H9 (cell line): Measurements from ENCODE around the gene GPN2. TPM values are rescaled to one million over a fixed set of nuclear protein-coding genes. Genes with fewer than 3 reads are reported as not detected.

Experiments
- DNase-seq: peaks from one replicate; pipeline ENCODE4 v3.0.0-alpha.2; 2017
- H2AFZ ChIP-seq: one replicate; pipeline ENCODE4 v1.6.1; 2013; ENCODE audit warnings: mild to moderate bottlenecking, low read length, control low read depth, moderate library complexity
- H2AK5ac ChIP-seq: 2 replicates; pipeline ENCODE4 v1.6.1; 2013; ENCODE audit warnings: low read length, control low read depth, mixed read lengths; ENCODE audit not compliant: insufficient read length
- H2BK120ac ChIP-seq: one replicate; pipeline ENCODE4 v1.6.1; 2013; ENCODE audit warnings: low read depth, mild to moderate bottlenecking, low read length, control low read depth, inconsistent platforms; ENCODE audit not compliant: poor library complexity, severe bottlenecking
- H2BK12ac ChIP-seq: 2 replicates; pipeline ENCODE4 v1.6.1; 2013; ENCODE audit warnings: low read length, control low read depth, mixed read lengths, low read depth; ENCODE audit not compliant: insufficient read length
- H2BK15ac ChIP-seq: 2 replicates; pipeline ENCODE4 v1.6.1; 2013; ENCODE audit warnings: low read depth, low read length, control low read depth
- H2BK20ac ChIP-seq: one replicate; pipeline ENCODE4 v1.6.1; 2013; ENCODE audit warnings: low read depth, mild to moderate bottlenecking, low read length, control low read depth, inconsistent platforms; ENCODE audit not compliant: poor library complexity, severe bottlenecking
- H2BK5ac ChIP-seq: 2 replicates; pipeline ENCODE4 v1.6.1; 2013; ENCODE audit warnings: low read length, control low read depth, mixed read lengths; ENCODE audit not compliant: insufficient read length
- H3K14ac ChIP-seq: 2 replicates; pipeline ENCODE4 v1.6.1; 2013; ENCODE audit warnings: low read length, control low read depth; ENCODE audit not compliant: insufficient read depth
- H3K18ac ChIP-seq: 2 replicates; pipeline ENCODE4 v1.6.1; 2013; ENCODE audit warnings: low read depth, mild to moderate bottlenecking, mixed read lengths, low read length, control low read depth; ENCODE audit not compliant: insufficient read length
- H3K23ac ChIP-seq: 2 replicates; pipeline ENCODE4 v1.6.1; 2013; ENCODE audit warnings: low read length, control low read depth, mixed read lengths, low read depth; ENCODE audit not compliant: insufficient read length
- H3K23me2 ChIP-seq: 2 replicates; pipeline ENCODE4 v1.6.1; 2013; ENCODE audit warnings: low read depth, mild to moderate bottlenecking, mixed read lengths, low read length, control low read depth; ENCODE audit not compliant: insufficient read length, poor library complexity, severe bottlenecking
- H3K27ac ChIP-seq: 2 replicates; pipeline ENCODE4 v1.5.1; 2013; ENCODE audit warnings: low read length, control low read depth, mixed read lengths, low read depth; ENCODE audit not compliant: insufficient read length
- H3K27me3 ChIP-seq: 2 replicates; pipeline ENCODE4 v1.6.1; 2013; ENCODE audit warnings: low read length, control low read depth, inconsistent platforms; ENCODE audit not compliant: insufficient read depth
- H3K4ac ChIP-seq: 2 replicates; pipeline ENCODE4 v1.6.1; 2013; ENCODE audit warnings: low read depth, mild to moderate bottlenecking, control low read depth, inconsistent platforms, low read length, moderate library complexity
- H3K4me1 ChIP-seq: 2 replicates; pipeline ENCODE4 v1.6.1; 2013; ENCODE audit warnings: low read length, control low read depth, inconsistent platforms; ENCODE audit not compliant: insufficient read depth
- H3K4me2 ChIP-seq: 2 replicates; pipeline ENCODE4 v1.6.1; 2013; ENCODE audit warnings: low read length, control low read depth, mixed read lengths; ENCODE audit not compliant: insufficient read length, insufficient read depth
- H3K56ac ChIP-seq: 2 replicates; pipeline ENCODE4 v1.6.1; 2013; ENCODE audit warnings: low read depth, mild to moderate bottlenecking, mixed read lengths, low read length, control low read depth; ENCODE audit not compliant: insufficient read length
- H3K79me1 ChIP-seq: 2 replicates; pipeline ENCODE4 v1.6.1; 2013; ENCODE audit warnings: low read depth, mild to moderate bottlenecking, moderate library complexity, low read length, control low read depth, inconsistent platforms; ENCODE audit not compliant: insufficient read depth, poor library complexity, severe bottlenecking
- H3K79me2 ChIP-seq: 2 replicates; pipeline ENCODE4 v1.6.1; 2013; ENCODE audit warnings: low read length, control low read depth, inconsistent platforms; ENCODE audit not compliant: insufficient read depth
- H3K9ac ChIP-seq: 2 replicates; pipeline ENCODE4 v1.6.1; 2013; ENCODE audit warnings: low read length, control low read depth, mixed read lengths; ENCODE audit not compliant: insufficient read length; ENCODE audit errors: extremely low read depth
- H3K9me3 ChIP-seq: one replicate; pipeline ENCODE4 v1.6.1; 2013; ENCODE audit warnings: low read depth, low read length, inconsistent platforms; ENCODE audit not compliant: control insufficient read depth
- H3T11ph ChIP-seq: one replicate; pipeline ENCODE4 v1.6.1; 2013; ENCODE audit warnings: mild to moderate bottlenecking, low read length, control low read depth, inconsistent platforms
- H4K20me1 ChIP-seq: one replicate; pipeline ENCODE4 v1.6.1; 2013; ENCODE audit not compliant: control insufficient read depth, insufficient read length, insufficient read depth
- H4K5ac ChIP-seq: 2 replicates; pipeline ENCODE4 v1.6.1; 2013; ENCODE audit warnings: low read depth, mild to moderate bottlenecking, mixed read lengths, low read length, control low read depth; ENCODE audit not compliant: insufficient read length
- H4K8ac ChIP-seq: replicated peaks from 2 replicates; pipeline ENCODE4 v1.6.1; 2013; ENCODE audit warnings: low read length, control low read depth, mixed read lengths, low read depth; ENCODE audit not compliant: insufficient read length
- H4K91ac ChIP-seq: 2 replicates; pipeline ENCODE4 v1.6.1; 2013; ENCODE audit warnings: low read depth, mild to moderate bottlenecking, moderate library complexity, mixed read lengths, low read length, control low read depth; ENCODE audit not compliant: insufficient read length
- H3K27ac Mint-ChIP-seq, 3 experiments: 2 replicates in 2 of 3; 3 replicates in 1 of 3; pipeline ENCODE4 v1.8.0; 2020 to 2021; ENCODE audit warnings: mixed read lengths in 3 of 3, mild to moderate bottlenecking in 1 of 3, moderate library complexity in 1 of 3
- H3K27me3 Mint-ChIP-seq: 2 replicates; pipeline ENCODE4 v1.8.0; 2021; ENCODE audit warnings: low read depth, mild to moderate bottlenecking, moderate library complexity, mixed read lengths
- H3K36me3 Mint-ChIP-seq, 3 experiments: 2 replicates in 2 of 3; 3 replicates in 1 of 3; pipeline ENCODE4 v1.8.0; 2020 to 2021; ENCODE audit warnings: low read depth in 3 of 3, mixed read lengths in 3 of 3; ENCODE audit not compliant: insufficient read depth in 1 of 3
- H3K4me1 Mint-ChIP-seq, 2 experiments: 2 replicates each; pipeline ENCODE4 v1.8.0; 2020; ENCODE audit warnings: mixed read lengths in 2 of 2
- H3K4me3 Mint-ChIP-seq, 2 experiments: 2 replicates in 1 of 2; 3 replicates in 1 of 2; pipeline ENCODE4 v1.8.0; 2020 to 2021; ENCODE audit warnings: mild to moderate bottlenecking in 2 of 2, mixed read lengths in 2 of 2, moderate library complexity in 1 of 2
- H3K9me3 Mint-ChIP-seq, 2 experiments: 2 replicates in 1 of 2; 3 replicates in 1 of 2; pipeline ENCODE4 v1.8.0; 2020; ENCODE audit warnings: mild to moderate bottlenecking in 2 of 2, mixed read lengths in 2 of 2, moderate library complexity in 1 of 2
- WGBS: extraction: QIAGEN DNeasy Blood & Tissue Kit; methylation state at CpG from one replicate; pipeline ENCODE4 v1.1.7; 2013; ENCODE audit warnings: missing lambda C conversion rate, low lambda C conversion rate, mixed read lengths; ENCODE audit not compliant: insufficient read length; ENCODE audit errors: extremely low coverage; 5-methylcytosine and 5-hydroxymethylcytosine counted together
- total RNA-seq: library from RNA; stranded (reverse); gene quantifications from 2 replicates; pipeline ENCODE4 v1.2.1, GENCODE V29; 2021
- TF ChIP-seq, protein P1 (sequence below): fragments of 200-600 bp; sonication (generic); conservative IDR thresholded peaks from 3 replicates; pipeline ENCODE4 v1.8.0; 2021; ENCODE audit warnings: antibody characterized with exemption, mild to moderate bottlenecking

The GPN2 gene
- total RNA-seq, 1 experiment from 2014 or later = 47.8 TPM

DNA sequence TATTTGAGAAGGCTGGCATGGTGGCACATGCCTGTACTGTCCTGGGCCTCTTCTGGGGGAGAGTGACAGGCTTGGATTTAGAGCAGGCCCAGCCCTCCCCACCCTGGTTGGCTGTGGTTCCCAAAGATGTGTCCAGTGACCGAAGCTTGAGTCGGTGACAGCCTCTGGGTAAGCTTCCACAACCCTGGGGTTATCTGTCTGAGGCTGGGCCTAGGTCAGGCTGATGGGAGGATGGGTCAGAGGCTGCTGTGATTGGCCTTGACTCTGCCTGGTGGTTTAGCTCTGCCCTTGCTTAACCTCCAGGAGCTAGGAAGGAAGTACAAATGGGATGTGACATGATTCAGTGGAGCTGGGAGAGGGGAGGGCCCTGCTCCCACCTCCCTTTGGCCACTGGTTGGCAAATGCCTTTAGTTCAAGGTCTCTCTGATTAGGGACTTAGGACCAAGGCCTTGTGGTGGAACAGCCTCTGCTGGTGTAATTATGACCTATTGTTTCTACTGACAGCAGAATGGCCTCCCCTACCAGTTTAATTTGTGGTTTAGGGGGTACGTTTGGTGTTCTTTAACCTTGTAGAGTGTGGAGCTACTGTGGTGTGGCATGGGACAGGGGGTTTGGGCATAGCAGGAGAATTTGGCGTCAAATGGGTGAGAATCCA is 48.0 kb upstream of the GPN2 start:
- H2BK12ac ChIP-seq = no peak overlapping the region
- H3K27me3 Mint-ChIP-seq = no peaks in the 10 kb centered on the region
- H3K4me3 Mint-ChIP-seq = no peak overlapping the region
- no peak overlapping the region for H3K4me2 ChIP-seq
- H3K4me1 ChIP-seq = no peaks in the 10 kb centered on the region
- H3K27me3 ChIP-seq = no peaks in the 10 kb centered on the region
- no peak overlapping the region for H2AK5ac ChIP-seq
- H4K20me1 ChIP-seq = no peaks in the 10 kb centered on the region
- H2BK20ac ChIP-seq = no peak overlapping the region
- H2BK5ac ChIP-seq = no peak overlapping the region
- H3K18ac ChIP-seq = no peak overlapping the region
- no peak overlapping the region for H2AFZ ChIP-seq
- no peak overlapping the region for H4K8ac ChIP-seq
- no peak overlapping the region for H3T11ph ChIP-seq
- peaks cover 32 to 70% (median 53%) of the 10 kb centered on the region in 3 experiments; a peak in 6 of 7 replicates for H3K36me3 Mint-ChIP-seq
- H3K23ac ChIP-seq = no peak overlapping the region
- H3K27ac ChIP-seq = no peak overlapping the region
- no peaks in the 10 kb centered on the region for H3K23me2 ChIP-seq
- no peaks in the 10 kb centered on the region; a peak in 1 of 5 replicates for H3K9me3 Mint-ChIP-seq
- H3K9me3 ChIP-seq = no peaks in the 10 kb centered on the region
- TF ChIP-seq, protein P1, sequence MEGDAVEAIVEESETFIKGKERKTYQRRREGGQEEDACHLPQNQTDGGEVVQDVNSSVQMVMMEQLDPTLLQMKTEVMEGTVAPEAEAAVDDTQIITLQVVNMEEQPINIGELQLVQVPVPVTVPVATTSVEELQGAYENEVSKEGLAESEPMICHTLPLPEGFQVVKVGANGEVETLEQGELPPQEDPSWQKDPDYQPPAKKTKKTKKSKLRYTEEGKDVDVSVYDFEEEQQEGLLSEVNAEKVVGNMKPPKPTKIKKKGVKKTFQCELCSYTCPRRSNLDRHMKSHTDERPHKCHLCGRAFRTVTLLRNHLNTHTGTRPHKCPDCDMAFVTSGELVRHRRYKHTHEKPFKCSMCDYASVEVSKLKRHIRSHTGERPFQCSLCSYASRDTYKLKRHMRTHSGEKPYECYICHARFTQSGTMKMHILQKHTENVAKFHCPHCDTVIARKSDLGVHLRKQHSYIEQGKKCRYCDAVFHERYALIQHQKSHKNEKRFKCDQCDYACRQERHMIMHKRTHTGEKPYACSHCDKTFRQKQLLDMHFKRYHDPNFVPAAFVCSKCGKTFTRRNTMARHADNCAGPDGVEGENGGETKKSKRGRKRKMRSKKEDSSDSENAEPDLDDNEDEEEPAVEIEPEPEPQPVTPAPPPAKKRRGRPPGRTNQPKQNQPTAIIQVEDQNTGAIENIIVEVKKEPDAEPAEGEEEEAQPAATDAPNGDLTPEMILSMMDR = no peak
- no peak for DNase-seq
- peaks cover 0 to 4% of the 10 kb centered on the region in 2 experiments; a peak in 1 of 4 replicates for H3K4me1 Mint-ChIP-seq
- H4K91ac ChIP-seq = no peak overlapping the region
- H4K5ac ChIP-seq = no peak overlapping the region
- no peak overlapping the region for H3K56ac ChIP-seq
- H3K79me2 ChIP-seq = no peaks in the 10 kb centered on the region; the same call in 1 of the 2 replicates
- no peak overlapping the region for H2BK15ac ChIP-seq
- no peak overlapping the region for H3K9ac ChIP-seq
- H3K27ac Mint-ChIP-seq = peak overlapping the region in 2 of 3 experiments; percentile 73 to 78; a peak in 2 of 7 replicates
- peaks cover under 1% of the 10 kb centered on the region for H3K79me1 ChIP-seq
- no peak overlapping the region for H3K4ac ChIP-seq
- H2BK120ac ChIP-seq = no peak overlapping the region
- H3K14ac ChIP-seq = no peak overlapping the region
- WGBS = no CpG with 5 or more reads among the region's 4 CpGs
